ENCODE results near the gene CDH4. TPM values are rescaled to one million over a fixed set of nuclear protein-coding genes. Genes with fewer than 3 reads are reported as not detected.
A peak's percentile ranks its signal among the peaks of the same experiment; 100 is the strongest.

The CDH4 gene
- total RNA-seq, 1 donor from 2014 or later = 0.99 TPM

GRCh38 chr20:61811166-61811565, 559.1 kb downstream of the CDH4 start:
- Mint-ChIP-seq H3K36me3 (ENCODE audit: low read depth) (no peaks in the 10 kb centered on the region), H3K4me1 (ENCODE audit: low read depth) (no peaks in the 10 kb centered on the region), H3K9me3 (ENCODE audit: low read depth) (no peaks in the 10 kb centered on the region), H3K27me3 (ENCODE audit: low read depth) (peaks cover 28% of the 10 kb centered on the region), H3K4me3 (ENCODE audit: unreplicated experiment) (no peak overlapping the region), H3K27ac (ENCODE audit: unreplicated experiment) (no peak overlapping the region)
- no peak for DNase-seq (ENCODE audit: low spot score)
- no peak for TF ChIP-seq CTCF (IDR thresholded peaks at IDR 0.05)

DNA sequence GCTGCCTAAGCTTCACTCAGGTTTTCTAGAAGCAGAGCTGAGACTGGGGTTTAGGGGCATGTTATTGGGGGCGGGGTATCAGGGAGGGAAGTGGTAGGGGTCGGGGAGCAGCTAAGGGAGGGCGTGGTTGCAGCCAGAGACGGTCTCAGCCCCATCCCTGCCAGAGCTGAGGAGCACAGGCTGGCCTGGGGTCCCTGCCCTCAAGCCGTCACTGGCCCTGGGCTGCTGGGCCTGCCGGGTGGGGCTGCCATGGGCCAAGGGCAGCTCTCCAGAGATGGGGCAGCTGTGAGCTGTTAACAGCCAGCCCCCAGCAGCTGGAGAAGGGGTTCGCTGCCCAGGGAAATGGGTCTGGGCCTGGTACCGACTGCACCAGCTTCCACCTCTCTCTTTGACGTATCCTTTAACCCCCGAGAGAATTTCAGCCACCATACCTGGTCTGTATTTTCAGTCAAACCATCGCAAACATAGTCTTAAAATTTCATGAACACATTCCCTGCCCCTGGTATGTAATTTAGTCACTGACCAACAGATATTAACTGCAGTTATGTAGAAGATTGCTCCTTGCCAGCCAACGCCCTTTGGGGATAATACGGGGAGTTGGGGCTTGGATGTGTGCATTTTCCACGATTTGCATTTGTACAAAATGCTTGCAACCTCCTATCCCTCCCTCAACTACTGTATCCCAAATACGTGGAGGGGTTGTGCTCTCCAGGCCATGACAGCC, 560.2 kb downstream of the CDH4 start:
- Mint-ChIP-seq H3K4me1 (ENCODE audit: low read depth) (no peaks in the 10 kb centered on the region), H3K27me3 (ENCODE audit: low read depth) (peaks cover 21% of the 10 kb centered on the region), H3K4me3 (ENCODE audit: unreplicated experiment) (no peak overlapping the region), H3K36me3 (ENCODE audit: low read depth) (peaks cover 1% of the 10 kb centered on the region), H3K9me3 (ENCODE audit: low read depth) (no peaks in the 10 kb centered on the region), H3K27ac (ENCODE audit: unreplicated experiment) (no peak overlapping the region)
- TF ChIP-seq CTCF (IDR thresholded peaks at IDR 0.05) = no peak
- DNase-seq (ENCODE audit: low spot score) = peak; percentile 77

DNA sequence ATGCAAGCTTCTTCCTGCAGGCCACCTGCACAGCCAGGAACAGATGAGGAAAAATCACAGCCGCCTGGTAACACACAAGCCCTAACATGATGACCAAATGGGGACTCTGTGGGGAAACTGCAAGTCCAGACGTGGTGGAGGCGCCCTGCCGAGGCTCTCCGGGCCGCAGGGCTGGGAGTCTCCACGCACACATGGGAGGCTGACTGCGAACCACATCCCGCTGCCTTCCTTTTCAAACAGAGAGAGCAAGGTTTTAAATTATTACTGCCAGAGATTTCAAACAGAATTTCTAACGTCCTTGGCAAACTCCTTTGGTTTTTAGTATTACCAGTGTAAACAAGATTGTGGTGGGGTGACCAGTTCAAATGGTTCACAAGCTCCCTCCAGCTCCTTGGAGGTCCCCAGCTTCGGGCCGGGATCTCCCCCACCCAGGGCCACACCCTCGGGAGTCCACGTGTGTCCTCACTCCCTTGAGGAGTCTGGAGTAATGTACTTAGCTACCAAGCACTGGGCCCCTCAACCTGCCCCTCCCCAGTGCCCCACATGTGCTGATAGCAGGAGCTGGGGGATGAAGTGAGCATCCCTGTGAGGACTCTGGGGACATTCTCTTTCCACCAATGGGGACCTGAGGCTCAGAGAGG, 560.9 kb downstream of the CDH4 start:
- Mint-ChIP-seq H3K27me3 (ENCODE audit: low read depth) (peaks cover 18% of the 10 kb centered on the region), H3K4me1 (ENCODE audit: low read depth) (no peaks in the 10 kb centered on the region), H3K27ac (ENCODE audit: unreplicated experiment) (no peak overlapping the region), H3K36me3 (ENCODE audit: low read depth) (peaks cover 1% of the 10 kb centered on the region), H3K9me3 (ENCODE audit: low read depth) (no peaks in the 10 kb centered on the region), H3K4me3 (ENCODE audit: unreplicated experiment) (no peak overlapping the region)
- no peak for TF ChIP-seq CTCF (IDR thresholded peaks at IDR 0.05)
- DNase-seq (ENCODE audit: low spot score) = peak; percentile 63

DNA sequence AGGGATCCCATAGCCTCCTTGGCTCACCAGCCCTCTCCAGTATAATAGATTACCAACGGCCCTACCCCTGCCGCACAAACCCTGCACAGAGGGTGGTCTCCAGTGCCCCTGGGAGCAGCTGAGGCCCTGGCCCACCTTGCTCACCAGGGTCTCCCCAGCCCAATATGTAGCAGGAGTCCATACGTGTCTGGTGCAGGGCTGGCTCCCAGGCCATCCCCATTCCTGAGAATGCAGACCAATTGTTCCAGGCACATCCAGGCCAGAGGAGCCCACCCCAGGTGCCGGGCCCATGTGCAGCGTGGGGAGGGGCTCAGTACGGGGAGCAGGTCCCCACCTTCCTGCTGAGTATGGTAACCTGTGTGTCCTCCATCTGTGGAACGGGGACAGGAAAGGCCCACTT, 561.7 kb downstream of the CDH4 start:
- Mint-ChIP-seq H3K4me1 (ENCODE audit: low read depth) (no peaks in the 10 kb centered on the region), H3K27ac (ENCODE audit: unreplicated experiment) (no peak overlapping the region)

GRCh38 chr20:61814244-61814643, 562.2 kb downstream of the CDH4 start:
- Mint-ChIP-seq H3K27ac (ENCODE audit: unreplicated experiment) (no peak overlapping the region), H3K36me3 (ENCODE audit: low read depth) (peaks cover 1% of the 10 kb centered on the region), H3K4me1 (ENCODE audit: low read depth) (no peaks in the 10 kb centered on the region), H3K4me3 (ENCODE audit: unreplicated experiment) (no peak overlapping the region), H3K9me3 (ENCODE audit: low read depth) (no peaks in the 10 kb centered on the region), H3K27me3 (ENCODE audit: low read depth) (peaks cover 8% of the 10 kb centered on the region)
- DNase-seq (ENCODE audit: low spot score) = peak; percentile 80
- no peak for TF ChIP-seq CTCF (IDR thresholded peaks at IDR 0.05)

More for the DNA sequence above, 561.7 kb downstream of the CDH4 start:
- peak; percentile 57 for DNase-seq (ENCODE audit: low spot score)
- H3K9me3 Mint-ChIP-seq (ENCODE audit: low read depth) = no peaks in the 10 kb centered on the region
- TF ChIP-seq CTCF (IDR thresholded peaks at IDR 0.05) = no peak
- H3K36me3 Mint-ChIP-seq (ENCODE audit: low read depth) = peaks cover 1% of the 10 kb centered on the region
- peaks cover 13% of the 10 kb centered on the region for H3K27me3 Mint-ChIP-seq (ENCODE audit: low read depth)
- no peak overlapping the region for H3K4me3 Mint-ChIP-seq (ENCODE audit: unreplicated experiment)
